ENCODE results near the gene IL15RA.
"Not testable (repeated sequence)": the region's sequence is repeated elsewhere in the genome, so short reads cannot be mapped to it uniquely, and the experiment has no call there.

IL15RA gene

GRCh38 chr10:5968681-5969453, 8.5 kb downstream of the IL15RA start:
- no peak for DNase-seq

- DNase-seq = no peak
Measured at GRCh38 chr10:5968037-5968680, 9.2 kb downstream of the IL15RA start.

- DNase-seq = no peak
Measured at GRCh38 chr10:5965266-5965665, 12.1 kb downstream of the IL15RA start.

GRCh38 chr10:5964736-5965135, 12.6 kb downstream of the IL15RA start:
- no peak for DNase-seq

- DNase-seq = no peak
Measured at GRCh38 chr10:5963591-5963990, 13.8 kb downstream of the IL15RA start.

- no peak for DNase-seq
Measured at GRCh38 chr10:5963071-5963470, 14.3 kb downstream of the IL15RA start.

GRCh38 chr10:5962358-5962940, 14.9 kb downstream of the IL15RA start:
- not testable (repeated sequence) for DNase-seq

- DNase-seq = no peak
Measured at GRCh38 chr10:5961405-5962100, 15.8 kb downstream of the IL15RA start.

GRCh38 chr10:5960973-5961275, 16.4 kb downstream of the IL15RA start:
- DNase-seq = not testable (repeated sequence)

GRCh38 chr10:5960070-5960972, 17.0 kb downstream of the IL15RA start:
- no peak for DNase-seq

GRCh38 chr10:5959581-5960069, 17.7 kb downstream of the IL15RA start:
- DNase-seq = no peak

- DNase-seq = no peak
Measured at GRCh38 chr10:5959142-5959541, 18.2 kb downstream of the IL15RA start.

GRCh38 chr10:5958675-5959074, 18.7 kb downstream of the IL15RA start:
- no peak for DNase-seq

- no peak for DNase-seq
Measured at GRCh38 chr10:5958077-5958476, 19.3 kb downstream of the IL15RA start.

- no peak for DNase-seq
Measured at GRCh38 chr10:5956146-5956936, 21.0 kb downstream of the IL15RA start.

GRCh38 chr10:5953676-5954075, 23.7 kb downstream of the IL15RA start:
- DNase-seq = no peak

- no peak for DNase-seq
Measured at GRCh38 chr10:5952731-5953385, 24.5 kb downstream of the IL15RA start.

- DNase-seq = no peak
Measured at GRCh38 chr10:5951721-5952407, 25.5 kb downstream of the IL15RA start.

- no peak for DNase-seq
Measured at GRCh38 chr10:5951167-5951711, 26.1 kb downstream of the IL15RA start.
